WTC11 (cell line): ENCODE data around the gene CKB. TPM values are rescaled to one million over a fixed set of nuclear protein-coding genes. Genes with fewer than 3 reads are reported as not detected.

Source experiments
- ATAC-seq: fragments of 200-7000 bp; cut with Tn5 transposase; 2 replicates; pipeline ENCODE4 v1.10.0; 2021; ENCODE audit warnings: mild to moderate bottlenecking, moderate library complexity
- CTCF ChIA-PET: fragments of 300-600 bp; sonication (Branson Sonifier 250); formaldehyde crosslinking; loops from one replicate; lab custom pipeline; 2021; ENCODE audit warnings: antibody characterized with exemption; lab: Charles Lee
- POLR2A ChIA-PET: fragments of 350-600 bp; sonication (Branson Sonifier 250); formaldehyde crosslinking; loops from one replicate; lab custom pipeline; 2021; ENCODE audit warnings: antibody characterized with exemption; lab: Charles Lee
- DNase-seq: peaks from one replicate; pipeline ENCODE4 v3.0.0; 2021; ENCODE audit warnings: low spot score
- H3K27ac Mint-ChIP-seq: 2 replicates; pipeline ENCODE4 v1.8.0; 2021; ENCODE audit warnings: mixed read lengths
- H3K27me3 Mint-ChIP-seq: 2 replicates; pipeline ENCODE4 v1.8.0; 2021; ENCODE audit warnings: low read depth, mild to moderate bottlenecking, moderate library complexity, mixed read lengths
- H3K36me3 Mint-ChIP-seq: 2 replicates; pipeline ENCODE4 v1.8.0; 2021; ENCODE audit warnings: mixed read lengths
- H3K4me1 Mint-ChIP-seq: 2 replicates; pipeline ENCODE4 v1.8.0; 2022; ENCODE audit warnings: mixed read lengths
- H3K4me3 Mint-ChIP-seq: 2 replicates; pipeline ENCODE4 v1.8.0; 2021; ENCODE audit warnings: mild to moderate bottlenecking, moderate library complexity, mixed read lengths
- H3K9me3 Mint-ChIP-seq: 2 replicates; pipeline ENCODE4 v1.8.0; 2021; ENCODE audit warnings: mixed read lengths
- ATF2 ChIP-seq: sonication (generic); formaldehyde crosslinking; IDR thresholded peaks from 2 replicates; pipeline ENCODE4 v1.8.1; 2022; ENCODE audit warnings: low read depth, missing genetic modification reagents, borderline replicate concordance
- CREB1 ChIP-seq: sonication (generic); formaldehyde crosslinking; IDR thresholded peaks from 2 replicates; pipeline ENCODE4 v1.8.0; 2023; ENCODE audit warnings: mild to moderate bottlenecking, missing genetic modification reagents
- E2F1 ChIP-seq: sonication (generic); formaldehyde crosslinking; IDR thresholded peaks from 2 replicates; pipeline ENCODE4 v1.8.0; 2022; ENCODE audit warnings: mild to moderate bottlenecking, missing genetic modification reagents
- FOXP1 ChIP-seq: sonication (generic); formaldehyde crosslinking; IDR thresholded peaks from 2 replicates; pipeline ENCODE4 v1.8.0; 2022; ENCODE audit warnings: missing genetic modification reagents, mild to moderate bottlenecking, moderate library complexity, borderline replicate concordance
- GRHL2 ChIP-seq: fragments of 250-450 bp; sonication (Bioruptor Pico); IDR thresholded peaks from 2 replicates; pipeline ENCODE4 v1.8.0; 2022; ENCODE audit warnings: mild to moderate bottlenecking, moderate library complexity; ENCODE audit not compliant: insufficient replicate concordance, severe bottlenecking
- JAZF1 ChIP-seq: fragments of 250-450 bp; sonication (Bioruptor Pico); IDR thresholded peaks from 2 replicates; pipeline ENCODE4 v1.9.0; 2021; ENCODE audit warnings: moderate library complexity, mild to moderate bottlenecking, inconsistent platforms
- MXD4 ChIP-seq: fragments of 250-450 bp; sonication (Bioruptor Pico); IDR thresholded peaks from 2 replicates; pipeline ENCODE4 v1.8.0; 2021; ENCODE audit warnings: mild to moderate bottlenecking, moderate library complexity, borderline replicate concordance
- NFATC4 ChIP-seq: fragments of 250-450 bp; sonication (Bioruptor Pico); IDR thresholded peaks from 2 replicates; pipeline ENCODE4 v1.9.0; 2021; ENCODE audit warnings: mild to moderate bottlenecking
- NFYB ChIP-seq: sonication (generic); formaldehyde crosslinking; conservative IDR thresholded peaks from 2 replicates; pipeline ENCODE4 v1.8.0; 2022; ENCODE audit warnings: low read depth, missing genetic modification reagents
- NR1H2 ChIP-seq: sonication (generic); formaldehyde crosslinking; IDR thresholded peaks from 2 replicates; pipeline ENCODE4 v1.9.0; 2021; ENCODE audit warnings: mild to moderate bottlenecking, moderate library complexity, missing genetic modification reagents
- NR3C1 ChIP-seq: sonication (generic); formaldehyde crosslinking; conservative IDR thresholded peaks from 2 replicates; pipeline ENCODE4 v1.8.1; 2023; ENCODE audit warnings: low read depth, mild to moderate bottlenecking, missing genetic modification reagents
- PRRX2 ChIP-seq: fragments of 250-450 bp; sonication (Bioruptor Pico); IDR thresholded peaks from 2 replicates; pipeline ENCODE4 v1.8.0; 2021; ENCODE audit warnings: mild to moderate bottlenecking
- RELA ChIP-seq: sonication (generic); formaldehyde crosslinking; IDR thresholded peaks from 2 replicates; pipeline ENCODE4 v1.8.1; 2022; ENCODE audit warnings: missing genetic modification reagents, mild to moderate bottlenecking, borderline replicate concordance
- SMAD3 ChIP-seq: sonication (generic); formaldehyde crosslinking; IDR thresholded peaks from 2 replicates; pipeline ENCODE4 v1.8.0; 2022; ENCODE audit warnings: missing genetic modification reagents, mild to moderate bottlenecking, borderline replicate concordance
- TCF7 ChIP-seq: sonication (generic); formaldehyde crosslinking; IDR thresholded peaks from 2 replicates; pipeline ENCODE4 v1.8.0; 2022; ENCODE audit warnings: mild to moderate bottlenecking, low read depth, missing genetic modification reagents, moderate library complexity
- TEAD4 ChIP-seq: sonication (generic); formaldehyde crosslinking; IDR thresholded peaks from 2 replicates; pipeline ENCODE4 v1.8.0; 2022; ENCODE audit warnings: mild to moderate bottlenecking, missing genetic modification reagents
- TP53 ChIP-seq: sonication (generic); formaldehyde crosslinking; IDR thresholded peaks from 2 replicates; pipeline ENCODE4 v1.8.1; 2023; ENCODE audit warnings: mild to moderate bottlenecking, missing genetic modification reagents
- ZMAT4 ChIP-seq: fragments of 250-450 bp; sonication (Bioruptor Pico); IDR thresholded peaks from 2 replicates; pipeline ENCODE4 v1.9.0; 2021; ENCODE audit warnings: mild to moderate bottlenecking
- ZNF281 ChIP-seq: sonication (generic); formaldehyde crosslinking; IDR thresholded peaks from 2 replicates; pipeline ENCODE4 v1.8.0; 2023; ENCODE audit warnings: mild to moderate bottlenecking, missing genetic modification reagents
- ZNF416 ChIP-seq: fragments of 250-450 bp; sonication (Bioruptor Pico); IDR thresholded peaks from 2 replicates; pipeline ENCODE4 v1.9.0; 2021; ENCODE audit warnings: mild to moderate bottlenecking, inconsistent platforms
- total RNA-seq: library from RNA; stranded (reverse); gene quantifications from 3 replicates; pipeline ENCODE4 v1.2.3, GENCODE V29; 2021
- TF ChIP-seq, protein P1 (sequence below): fragments of 250-450 bp; sonication (Bioruptor Pico); IDR thresholded peaks from 2 replicates; pipeline ENCODE4 v2.1.2; 2022; ENCODE audit warnings: mild to moderate bottlenecking, moderate library complexity

Gene CKB
- total RNA-seq, 1 experiment from 2014 or later: 555 TPM

- TF ChIP-seq ZNF281 (CRISPR knock-in tag) (peak; percentile 86), TCF7 (CRISPR knock-in tag) (no peak), ZNF416 (CRISPR knock-in tag) (no peak), ATF2 (no peak), FOXP1 (CRISPR knock-in tag) (0 out of 2 replicates have a peak, but pooled peaks have one; percentile 4), TEAD4 (CRISPR knock-in tag) (no peak)
Measured at GRCh38 chr14:103542605-103543088, 20.0 kb upstream of the CKB start (continued).

- H3K36me3 Mint-ChIP-seq: no peaks in the 10 kb centered on the region
- no peak overlapping the region for H3K27ac Mint-ChIP-seq
- CTCF ChIA-PET: interaction anchor here (0.7 to 21.0 kb wide), 12 partner anchors 9 to 767 kb away, joined by 3 to 455 read pairs (median 6); partner anchors contain the start of genes CKB and TRMT61A
- H3K9me3 Mint-ChIP-seq: no peaks in the 10 kb centered on the region
- peak; percentile 28 for ATAC-seq
- H3K27me3 Mint-ChIP-seq: peaks cover 11% of the 10 kb centered on the region
- peak overlapping the region; percentile 6; the same call in 1 of the 2 replicates for H3K4me3 Mint-ChIP-seq
- H3K4me1 Mint-ChIP-seq: peaks cover 5% of the 10 kb centered on the region; the same call in 1 of the 2 replicates
- TF ChIP-seq NR3C1 (CRISPR knock-in tag): 0 out of 2 replicates have a peak, but pooled peaks have one; percentile 54
- TF ChIP-seq ZMAT4 (CRISPR knock-in tag): no peak
- TF ChIP-seq TP53: 0 out of 2 replicates have a peak, but pooled peaks have one; percentile 8
- TF ChIP-seq, protein P1, sequence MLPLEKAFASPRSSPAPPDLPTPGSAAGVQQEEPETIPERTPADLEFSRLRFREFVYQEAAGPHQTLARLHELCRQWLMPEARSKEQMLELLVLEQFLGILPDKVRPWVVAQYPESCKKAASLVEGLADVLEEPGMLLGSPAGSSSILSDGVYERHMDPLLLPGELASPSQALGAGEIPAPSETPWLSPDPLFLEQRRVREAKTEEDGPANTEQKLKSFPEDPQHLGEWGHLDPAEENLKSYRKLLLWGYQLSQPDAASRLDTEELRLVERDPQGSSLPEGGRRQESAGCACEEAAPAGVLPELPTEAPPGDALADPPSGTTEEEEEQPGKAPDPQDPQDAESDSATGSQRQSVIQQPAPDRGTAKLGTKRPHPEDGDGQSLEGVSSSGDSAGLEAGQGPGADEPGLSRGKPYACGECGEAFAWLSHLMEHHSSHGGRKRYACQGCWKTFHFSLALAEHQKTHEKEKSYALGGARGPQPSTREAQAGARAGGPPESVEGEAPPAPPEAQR: no peak
- no peak for TF ChIP-seq SMAD3
- TF ChIP-seq FOXP1 (CRISPR knock-in tag): 0 out of 2 replicates have a peak, but pooled peaks have one; percentile 17
- POLR2A ChIA-PET: interaction anchor here (0.6 to 4.1 kb wide), 6 partner anchors 12 to 244 kb away, joined by 3 to 65 read pairs (median 4); partner anchors contain the start of genes BAG5, CKB and TRMT61A
- no peak for DNase-seq
Measured at GRCh38 chr14:103541709-103542604, 19.3 kb upstream of the CKB start.

DNA sequence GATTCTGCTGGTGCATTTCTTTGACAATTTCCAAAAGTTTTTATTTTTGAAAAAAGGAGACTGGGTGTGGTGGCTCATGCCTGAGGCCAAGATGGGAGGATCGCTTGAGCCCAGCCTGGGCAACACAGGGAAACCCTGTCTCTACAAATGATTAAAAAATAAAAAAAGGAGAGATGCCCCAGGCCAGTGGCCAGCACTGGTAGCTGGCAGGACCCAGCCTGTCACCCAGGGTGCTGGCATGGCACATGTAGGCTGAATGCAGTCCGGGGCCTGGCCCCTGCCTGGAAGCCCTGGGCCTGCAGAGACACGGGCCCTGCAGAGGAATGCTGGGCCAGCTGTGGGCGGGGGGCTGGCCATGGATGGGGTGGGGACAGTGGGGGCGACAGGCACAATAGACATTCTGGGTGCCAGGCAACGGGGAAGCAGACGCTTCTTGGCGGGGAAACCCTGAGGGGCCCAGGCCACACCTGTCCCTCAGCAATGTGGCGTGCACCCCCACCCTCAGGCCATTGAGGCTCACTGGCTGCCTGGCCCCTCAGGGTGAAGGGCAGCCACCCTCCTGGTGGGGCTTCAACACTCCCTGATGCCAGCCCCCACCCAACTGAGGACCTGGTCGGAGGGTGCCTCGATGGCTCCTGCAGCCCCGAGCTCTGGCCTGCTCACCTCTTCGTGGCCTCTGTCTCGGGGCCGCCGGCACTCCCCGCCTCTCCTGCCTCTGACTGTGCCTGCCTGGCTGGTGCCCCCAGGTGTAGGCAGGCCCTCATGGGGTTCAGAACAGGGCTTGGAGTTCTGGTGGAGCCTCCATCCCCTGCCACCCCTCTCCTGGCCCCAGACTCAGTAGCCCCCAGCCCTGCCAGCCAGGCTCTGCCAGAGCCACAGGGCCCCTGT is 18.4 kb upstream of the CKB start:
- ChIA-PET CTCF (interaction anchor here (1.9 to 21.0 kb wide), 5 partner anchors 8 to 31 kb away, joined by 6 to 455 read pairs (median 13); partner anchors contain the start of genes CKB and TRMT61A), POLR2A (interaction anchor here (0.8 to 4.1 kb wide), 5 partner anchors 11 to 21 kb away, joined by 3 to 65 read pairs (median 3); partner anchors contain the start of genes BAG5 and CKB)
- ATAC-seq: no peak
- Mint-ChIP-seq H3K36me3 (no peaks in the 10 kb centered on the region), H3K27me3 (peaks cover 11% of the 10 kb centered on the region), H3K9me3 (no peaks in the 10 kb centered on the region), H3K27ac (no peak overlapping the region), H3K4me1 (peaks cover 5% of the 10 kb centered on the region; the same call in 1 of the 2 replicates), H3K4me3 (no peak overlapping the region)
- no peak for DNase-seq
- TF ChIP-seq JAZF1: no peak
- TF ChIP-seq RELA (CRISPR knock-in tag): no peak
- no peak for TF ChIP-seq MXD4 (CRISPR knock-in tag)
- TF ChIP-seq E2F1 (CRISPR knock-in tag): no peak
- TF ChIP-seq CREB1 (CRISPR knock-in tag): no peak
- no peak for TF ChIP-seq PRRX2
- no peak for TF ChIP-seq TP53
- no peak for TF ChIP-seq NR1H2 (CRISPR knock-in tag)
- TF ChIP-seq NFATC4 (CRISPR knock-in tag): no peak
- TF ChIP-seq NFYB (CRISPR knock-in tag): no peak
- TF ChIP-seq GRHL2: no peak
- no peak for TF ChIP-seq FOXP1 (CRISPR knock-in tag)
